Measurements from ENCODE around the gene USB1.

GRCh38 chr16:58057121-58057520 is 55.9 kb downstream of the USB1 start:
- TF ChIP-seq CTCF (conservative IDR thresholded peaks at IDR 0.05; ENCODE audit: low read depth, low read length), result no peak
- TF ChIP-seq EZH2 (IDR thresholded peaks at IDR 0.05; ENCODE audit: borderline replicate concordance, low read depth, low read length, poor library complexity, severe bottlenecking), result no peak
